Naive thymus-derived CD4-positive, alpha-beta T cell (primary cell): ENCODE results near the gene CNTLN. TPM values are rescaled to one million over a fixed set of nuclear protein-coding genes. Genes with fewer than 3 reads are reported as not detected.

ENCODE experiments used
- ATAC-seq: fragments of 150-1000 bp; cut with Tn5 transposase; 2 replicates; pipeline ENCODE4 v1.10.0; 2021; ENCODE audit warnings: mild to moderate bottlenecking, moderate library complexity
- CTCF ChIA-PET: fragments of 350-600 bp; sonication (Branson Sonifier 250); formaldehyde crosslinking; loops from one replicate; lab custom pipeline; 2021; ENCODE audit warnings: antibody characterized with exemption; lab: Charles Lee
- POLR2A ChIA-PET: fragments of 350-600 bp; sonication (Branson Sonifier 250); formaldehyde crosslinking; loops from one replicate; lab custom pipeline; 2021; ENCODE audit warnings: antibody characterized with exemption, inconsistent platforms; lab: Charles Lee
- DNase-seq, 9 donors: peaks; one replicate each; pipeline versions ENCODE4 v3.0.0 to v3.0.0-alpha.2; 2020 to 2022; ENCODE audit warnings: mixed read lengths in 1 of 9
- H3K27ac ChIP-seq: one replicate; pipeline ENCODE4 v1.7.0; 2013; ENCODE audit warnings: mild to moderate bottlenecking, low read depth, low read length, moderate library complexity
- H3K27me3 ChIP-seq, 2 donors: one replicate each; pipeline ENCODE4 v1.7.0; 2013; ENCODE audit warnings: low read length in 2 of 2, mild to moderate bottlenecking in 2 of 2, moderate library complexity in 2 of 2; ENCODE audit not compliant: control insufficient read depth in 2 of 2, insufficient read depth in 2 of 2
- H3K36me3 ChIP-seq, 3 experiments: 1 replicate in 2 of 3; 2 replicates in 1 of 3; pipeline ENCODE4 v1.7.0; 2013; ENCODE audit warnings: low read length in 3 of 3, mild to moderate bottlenecking in 3 of 3, moderate library complexity in 1 of 3; ENCODE audit not compliant: insufficient read depth in 3 of 3, control insufficient read depth in 2 of 3
- H3K4me1 ChIP-seq, 2 donors: one replicate each; pipeline ENCODE4 v1.7.0; 2013; ENCODE audit warnings: low read length in 2 of 2, mild to moderate bottlenecking in 2 of 2, moderate library complexity in 1 of 2; ENCODE audit not compliant: control insufficient read depth in 2 of 2, insufficient read depth in 2 of 2
- H3K4me3 ChIP-seq: 2 replicates; pipeline ENCODE4 v1.7.0; 2013; ENCODE audit warnings: mild to moderate bottlenecking, low read length
- H3K9me3 ChIP-seq, 3 experiments: 1 replicate in 2 of 3; 2 replicates in 1 of 3; pipeline ENCODE4 v1.7.0; 2013; ENCODE audit warnings: low read length in 3 of 3; ENCODE audit not compliant: control insufficient read depth in 2 of 3
- H3K27ac Mint-ChIP-seq, 9 donors: one replicate each; pipeline ENCODE4 v1.8.0; 2020 to 2022; ENCODE audit warnings: mixed read lengths in 9 of 9, mild to moderate bottlenecking in 8 of 9, moderate library complexity in 5 of 9, inconsistent platforms in 2 of 9
- H3K27me3 Mint-ChIP-seq, 5 donors: one replicate each; pipeline ENCODE4 v1.8.0; 2021 to 2022; ENCODE audit warnings: mixed read lengths in 5 of 5, mild to moderate bottlenecking in 1 of 5
- H3K36me3 Mint-ChIP-seq, 5 donors: one replicate each; pipeline ENCODE4 v1.8.0; 2020 to 2022; ENCODE audit warnings: mixed read lengths in 5 of 5, mild to moderate bottlenecking in 3 of 5, inconsistent platforms in 1 of 5
- H3K4me1 Mint-ChIP-seq, 7 donors: one replicate each; pipeline ENCODE4 v1.8.0; 2020 to 2022; ENCODE audit warnings: mixed read lengths in 7 of 7, mild to moderate bottlenecking in 3 of 7, inconsistent platforms in 1 of 7
- H3K4me3 Mint-ChIP-seq, 10 donors: one replicate each; pipeline ENCODE4 v1.8.0; 2020 to 2022; ENCODE audit warnings: mild to moderate bottlenecking in 10 of 10, mixed read lengths in 10 of 10, moderate library complexity in 6 of 10, inconsistent platforms in 2 of 10
- H3K9me3 Mint-ChIP-seq, 11 donors: one replicate each; pipeline ENCODE4 v1.8.0; 2020 to 2022; ENCODE audit warnings: mixed read lengths in 11 of 11, mild to moderate bottlenecking in 4 of 11, inconsistent platforms in 1 of 11, moderate library complexity in 1 of 11
- intact Hi-C, 2 donors: fragments of 100-400 bp; cut with micrococcal nuclease; formaldehyde crosslinking; loops; one replicate each; pipeline ENCODE4 v1.15.1; 2023
- polyA plus RNA-seq, 2 donors: library from polyadenylated mRNA; unstranded; fragments of 300-500 nt; fragmentation: Illumina TruSeq; gene quantifications; one replicate each; pipeline ENCODE4 v1.2.3, GENCODE V29; 2021
- total RNA-seq, 6 experiments: library from RNA in 5 of 6; stranded (reverse) in 5 of 6; gene quantifications; 1 replicate in 5 of 6; 2 replicates in 1 of 6; pipeline ENCODE4 v1.2.3 and lab custom pipeline; 2021 to 2026

Gene CNTLN
- total and polyA plus RNA-seq, 7 experiments from 2014 or later: 0.21 to 2.7 (median 1.0) TPM; not detected in 3

GRCh38 chr9:17120203-17120602 lies 14.6 kb upstream of the CNTLN start:
- H3K36me3 Mint-ChIP-seq: no peaks in the 10 kb centered on the region
- Histone ChIP-seq H3K36me3 (no peaks in the 10 kb centered on the region), H3K4me1 (no peaks in the 10 kb centered on the region), H3K9me3 (no peaks in the 10 kb centered on the region), H3K27ac (no peak overlapping the region), H3K27me3 (no peaks in the 10 kb centered on the region), H3K4me3 (no peak overlapping the region)
- H3K4me1 Mint-ChIP-seq: no peaks in the 10 kb centered on the region
- H3K27me3 Mint-ChIP-seq: no peaks in the 10 kb centered on the region
- intact Hi-C loops: no loop called here
- H3K27ac Mint-ChIP-seq: no peak overlapping the region
- no peak for DNase-seq
- ATAC-seq: no peak
- H3K9me3 Mint-ChIP-seq: peaks cover 0 to 13% (median 0%) of the 10 kb centered on the region in 11 donors
- no peak overlapping the region for H3K4me3 Mint-ChIP-seq
- CTCF ChIA-PET: no interaction called here
- POLR2A ChIA-PET: no interaction called here

- H3K4me1 Mint-ChIP-seq: no peaks in the 10 kb centered on the region
- Histone ChIP-seq H3K27me3 (no peaks in the 10 kb centered on the region), H3K9me3 (no peaks in the 10 kb centered on the region), H3K36me3 (no peaks in the 10 kb centered on the region), H3K4me3 (no peak overlapping the region), H3K4me1 (no peaks in the 10 kb centered on the region), H3K27ac (no peak overlapping the region)
- H3K4me3 Mint-ChIP-seq: no peak overlapping the region
- ATAC-seq (no peak), DNase-seq (no peak)
- H3K27me3 Mint-ChIP-seq: no peaks in the 10 kb centered on the region
- ChIA-PET CTCF (no interaction called here), POLR2A (no interaction called here)
- intact Hi-C loops: no loop called here
- no peak overlapping the region for H3K27ac Mint-ChIP-seq
- peaks cover 0 to 13% (median 2%) of the 10 kb centered on the region in 11 donors for H3K9me3 Mint-ChIP-seq
- H3K36me3 Mint-ChIP-seq: no peaks in the 10 kb centered on the region
Measured at GRCh38 chr9:17121264-17121663, 13.6 kb upstream of the CNTLN start.

- POLR2A ChIA-PET: no interaction called here
- H3K4me1 Mint-ChIP-seq: peaks cover 5 to 10% (median 9%) of the 10 kb centered on the region in 7 donors
- Histone ChIP-seq H3K27me3 (no peaks in the 10 kb centered on the region), H3K36me3 (no peaks in the 10 kb centered on the region), H3K27ac (no peak overlapping the region), H3K9me3 (no peaks in the 10 kb centered on the region), H3K4me1 (no peaks in the 10 kb centered on the region), H3K4me3 (no peak overlapping the region)
- H3K9me3 Mint-ChIP-seq: peaks cover 0 to 12% (median 6%) of the 10 kb centered on the region in 11 donors
- DNase-seq: no peak
- no peak overlapping the region for H3K27ac Mint-ChIP-seq
- H3K4me3 Mint-ChIP-seq: no peak overlapping the region
- intact Hi-C loops: no loop called here
- CTCF ChIA-PET: no interaction called here
- peaks cover 9 to 25% (median 16%) of the 10 kb centered on the region in 5 donors for H3K27me3 Mint-ChIP-seq
- no peak for ATAC-seq
- peaks cover 0 to 6% (median 2%) of the 10 kb centered on the region in 5 donors for H3K36me3 Mint-ChIP-seq
Measured at GRCh38 chr9:17130291-17130690, 4.5 kb upstream of the CNTLN start.

DNA sequence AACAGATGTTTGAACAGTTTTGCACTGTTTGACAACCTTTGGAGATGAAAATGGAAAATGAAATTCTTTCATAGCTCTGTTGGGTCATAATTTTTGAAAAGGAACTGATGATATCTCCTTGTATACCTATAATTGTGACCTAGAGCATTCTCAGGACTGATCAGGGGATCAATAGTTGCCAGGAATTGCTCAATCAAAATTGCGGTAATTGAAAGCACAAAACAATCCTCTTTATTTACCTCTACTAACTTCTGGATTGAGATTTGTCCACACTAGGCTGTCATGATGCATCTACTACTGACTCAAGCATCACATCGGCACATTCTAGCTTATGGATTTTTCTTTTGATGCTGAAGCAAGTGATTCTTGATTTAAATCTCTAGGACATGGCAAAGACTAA lies 4.1 kb upstream of the CNTLN start:
- ATAC-seq: no peak
- CTCF ChIA-PET: no interaction called here
- Histone ChIP-seq H3K36me3 (no peaks in the 10 kb centered on the region), H3K27me3 (no peaks in the 10 kb centered on the region), H3K4me3 (no peak overlapping the region), H3K4me1 (no peaks in the 10 kb centered on the region), H3K9me3 (no peaks in the 10 kb centered on the region), H3K27ac (no peak overlapping the region)
- peaks cover 9 to 27% (median 16%) of the 10 kb centered on the region in 5 donors for H3K27me3 Mint-ChIP-seq
- peaks cover 5 to 12% (median 9%) of the 10 kb centered on the region in 7 donors for H3K4me1 Mint-ChIP-seq
- peaks cover 0 to 12% (median 6%) of the 10 kb centered on the region in 11 donors for H3K9me3 Mint-ChIP-seq
- no peak for DNase-seq
- peaks cover 0 to 6% (median 2%) of the 10 kb centered on the region in 5 donors for H3K36me3 Mint-ChIP-seq
- no peak overlapping the region for H3K27ac Mint-ChIP-seq
- POLR2A ChIA-PET: no interaction called here
- H3K4me3 Mint-ChIP-seq: no peak overlapping the region
- intact Hi-C loops: no loop called here

GRCh38 chr9:17131494-17131893 lies 3.3 kb upstream of the CNTLN start:
- Mint-ChIP-seq H3K4me1 (peaks cover 5 to 17% (median 9%) of the 10 kb centered on the region in 7 donors), H3K27me3 (peaks cover 11 to 32% (median 18%) of the 10 kb centered on the region in 5 donors), H3K36me3 (peaks cover 0 to 6% (median 2%) of the 10 kb centered on the region in 5 donors), H3K4me3 (no peak overlapping the region), H3K27ac (no peak overlapping the region), H3K9me3 (peaks cover 0 to 8% (median 5%) of the 10 kb centered on the region in 11 donors)
- DNase-seq: no peak
- CTCF ChIA-PET: no interaction called here
- Histone ChIP-seq H3K27ac (no peak overlapping the region), H3K4me1 (no peaks in the 10 kb centered on the region), H3K9me3 (no peaks in the 10 kb centered on the region), H3K4me3 (no peak overlapping the region), H3K36me3 (no peaks in the 10 kb centered on the region), H3K27me3 (no peaks in the 10 kb centered on the region)
- POLR2A ChIA-PET: no interaction called here
- ATAC-seq: no peak
- intact Hi-C loops: no loop called here

- DNase-seq (peak in 1 of 9 donors; percentile 24), ATAC-seq (peak; percentile 48)
- ChIA-PET POLR2A (no interaction called here), CTCF (no interaction called here)
- H3K27me3 ChIP-seq: no peaks in the 10 kb centered on the region
- intact Hi-C loops: no loop called here
- H3K27ac ChIP-seq: no peak overlapping the region
- Mint-ChIP-seq H3K4me1 (peaks cover 5 to 22% (median 9%) of the 10 kb centered on the region in 7 donors), H3K9me3 (peaks cover 0 to 13% (median 4%) of the 10 kb centered on the region in 11 donors), H3K4me3 (peak overlapping the region in 8 of 10 donors; percentile 59 to 88 (median 76)), H3K27ac (peak overlapping the region in 2 of 9 donors; percentile 24 to 81), H3K36me3 (peaks cover 0 to 11% (median 3%) of the 10 kb centered on the region in 5 donors), H3K27me3 (peaks cover 16 to 41% (median 19%) of the 10 kb centered on the region in 5 donors)
- no peak overlapping the region for H3K4me3 ChIP-seq
- H3K36me3 ChIP-seq: no peaks in the 10 kb centered on the region
- no peaks in the 10 kb centered on the region for H3K4me1 ChIP-seq
- H3K9me3 ChIP-seq: no peaks in the 10 kb centered on the region
Measured at GRCh38 chr9:17135295-17136160, 688 bp downstream of the CNTLN start.
